Measurements from ENCODE around the gene TNFRSF8. TPM values are rescaled to one million over a fixed set of nuclear protein-coding genes. Genes with fewer than 3 reads are reported as not detected.

Gene TNFRSF8
- total and polyA plus RNA-seq, 9 of the 15 experiments (the other 6 are each of a cell fraction or from before 2014, with no cell fraction given), result 3.5 to 38.4 (median 17.1) TPM

DNA sequence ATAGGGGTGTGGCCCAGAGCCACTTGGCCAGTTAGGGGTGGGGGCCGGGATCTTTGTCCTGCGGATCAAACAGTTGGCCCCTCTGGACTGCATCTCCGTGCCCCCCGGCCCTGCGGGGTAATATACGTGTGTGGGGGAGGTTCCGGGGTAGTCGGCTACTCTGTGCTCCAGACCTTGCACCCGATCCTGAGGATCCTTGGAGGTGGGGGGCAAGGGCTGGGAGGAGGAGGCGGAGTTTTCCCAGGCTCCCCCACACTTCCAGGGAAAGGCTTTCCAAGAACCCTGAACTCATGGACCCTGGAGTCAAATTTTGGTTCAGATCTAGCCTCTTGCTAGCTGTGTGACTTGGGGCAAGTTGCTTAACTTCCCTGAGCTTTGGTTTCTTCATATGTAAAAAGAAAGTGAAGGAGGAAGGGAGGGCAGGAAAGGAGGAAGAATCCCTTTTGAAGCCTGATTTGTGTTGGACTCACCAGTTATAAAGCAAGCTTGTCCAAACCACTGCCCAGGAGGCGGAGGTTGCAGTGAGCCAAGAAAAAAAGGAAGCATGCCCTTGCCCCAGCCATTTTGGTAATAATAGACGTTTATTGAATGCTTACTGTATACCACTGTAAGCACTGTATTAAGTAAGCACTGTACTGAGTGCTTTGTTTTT lies 43.1 kb upstream of the TNFRSF8 start (continued):
- TF ChIP-seq ZNF184 (CRISPR knock-in tag; IDR thresholded peaks at IDR 0.05), result no peak
- TF ChIP-seq, protein P1, sequence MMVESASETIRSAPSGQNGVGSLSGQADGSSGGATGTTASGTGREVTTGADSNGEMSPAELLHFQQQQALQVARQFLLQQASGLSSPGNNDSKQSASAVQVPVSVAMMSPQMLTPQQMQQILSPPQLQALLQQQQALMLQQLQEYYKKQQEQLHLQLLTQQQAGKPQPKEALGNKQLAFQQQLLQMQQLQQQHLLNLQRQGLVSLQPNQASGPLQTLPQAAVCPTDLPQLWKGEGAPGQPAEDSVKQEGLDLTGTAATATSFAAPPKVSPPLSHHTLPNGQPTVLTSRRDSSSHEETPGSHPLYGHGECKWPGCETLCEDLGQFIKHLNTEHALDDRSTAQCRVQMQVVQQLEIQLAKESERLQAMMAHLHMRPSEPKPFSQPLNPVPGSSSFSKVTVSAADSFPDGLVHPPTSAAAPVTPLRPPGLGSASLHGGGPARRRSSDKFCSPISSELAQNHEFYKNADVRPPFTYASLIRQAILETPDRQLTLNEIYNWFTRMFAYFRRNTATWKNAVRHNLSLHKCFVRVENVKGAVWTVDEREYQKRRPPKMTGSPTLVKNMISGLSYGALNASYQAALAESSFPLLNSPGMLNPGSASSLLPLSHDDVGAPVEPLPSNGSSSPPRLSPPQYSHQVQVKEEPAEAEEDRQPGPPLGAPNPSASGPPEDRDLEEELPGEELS (CRISPR knock-in tag; IDR thresholded peaks at IDR 0.05; ENCODE audit: borderline replicate concordance), result no peak
- TF ChIP-seq PTBP1 (IDR thresholded peaks at IDR 0.05; ENCODE audit: low read depth, low read length), result no peak
- TF ChIP-seq PHF21A (IDR thresholded peaks at IDR 0.05; ENCODE audit: borderline replicate concordance, low read depth), result no peak
- TF ChIP-seq ZKSCAN8 (CRISPR knock-in tag; IDR thresholded peaks at IDR 0.05), result peak; percentile 98
- TF ChIP-seq ELF1 (tag; IDR thresholded peaks at IDR 0.05), result 0 out of 2 replicates have a peak, but pooled peaks have one; percentile 35
- TF ChIP-seq, protein P2, sequence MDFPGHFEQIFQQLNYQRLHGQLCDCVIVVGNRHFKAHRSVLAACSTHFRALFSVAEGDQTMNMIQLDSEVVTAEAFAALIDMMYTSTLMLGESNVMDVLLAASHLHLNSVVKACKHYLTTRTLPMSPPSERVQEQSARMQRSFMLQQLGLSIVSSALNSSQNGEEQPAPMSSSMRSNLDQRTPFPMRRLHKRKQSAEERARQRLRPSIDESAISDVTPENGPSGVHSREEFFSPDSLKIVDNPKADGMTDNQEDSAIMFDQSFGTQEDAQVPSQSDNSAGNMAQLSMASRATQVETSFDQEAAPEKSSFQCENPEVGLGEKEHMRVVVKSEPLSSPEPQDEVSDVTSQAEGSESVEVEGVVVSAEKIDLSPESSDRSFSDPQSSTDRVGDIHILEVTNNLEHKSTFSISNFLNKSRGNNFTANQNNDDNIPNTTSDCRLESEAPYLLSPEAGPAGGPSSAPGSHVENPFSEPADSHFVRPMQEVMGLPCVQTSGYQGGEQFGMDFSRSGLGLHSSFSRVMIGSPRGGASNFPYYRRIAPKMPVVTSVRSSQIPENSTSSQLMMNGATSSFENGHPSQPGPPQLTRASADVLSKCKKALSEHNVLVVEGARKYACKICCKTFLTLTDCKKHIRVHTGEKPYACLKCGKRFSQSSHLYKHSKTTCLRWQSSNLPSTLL (IDR thresholded peaks at IDR 0.05), result no peak
- TF ChIP-seq MAZ (CRISPR knock-in tag; conservative IDR thresholded peaks at IDR 0.05 in 1 of 2, IDR thresholded peaks at IDR 0.05 in 1 of 2), result 0 out of 4 replicates have a peak, but pooled peaks of 1 of the 2 experiments have one; percentile 38
- 0 out of 2 replicates have a peak, but pooled peaks have one; percentile 30 for TF ChIP-seq DMBX1 (CRISPR knock-in tag; IDR thresholded peaks at IDR 0.05; ENCODE audit: borderline replicate concordance)
- no peak for TF ChIP-seq NR2C2 (CRISPR knock-in tag; IDR thresholded peaks at IDR 0.05)
- TF ChIP-seq NR2C2 (tag; IDR thresholded peaks at IDR 0.05), result peak; percentile 86
- no peak for TF ChIP-seq GTF2F1 (IDR thresholded peaks at IDR 0.05; ENCODE audit: low read depth, low read length)
- peak; percentile 65; the same call in 1 of the 2 replicates for TF ChIP-seq HDAC8 (tag; IDR thresholded peaks at IDR 0.05)
- TF ChIP-seq SETDB1 (IDR thresholded peaks at IDR 0.05; ENCODE audit: low read length), result no peak
- TF ChIP-seq NBN (IDR thresholded peaks at IDR 0.05; ENCODE audit: low read depth), result 0 out of 2 replicates have a peak, but pooled peaks have one; percentile 23
- TF ChIP-seq, protein P3, sequence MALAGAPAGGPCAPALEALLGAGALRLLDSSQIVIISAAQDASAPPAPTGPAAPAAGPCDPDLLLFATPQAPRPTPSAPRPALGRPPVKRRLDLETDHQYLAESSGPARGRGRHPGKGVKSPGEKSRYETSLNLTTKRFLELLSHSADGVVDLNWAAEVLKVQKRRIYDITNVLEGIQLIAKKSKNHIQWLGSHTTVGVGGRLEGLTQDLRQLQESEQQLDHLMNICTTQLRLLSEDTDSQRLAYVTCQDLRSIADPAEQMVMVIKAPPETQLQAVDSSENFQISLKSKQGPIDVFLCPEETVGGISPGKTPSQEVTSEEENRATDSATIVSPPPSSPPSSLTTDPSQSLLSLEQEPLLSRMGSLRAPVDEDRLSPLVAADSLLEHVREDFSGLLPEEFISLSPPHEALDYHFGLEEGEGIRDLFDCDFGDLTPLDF (CRISPR knock-in tag; IDR thresholded peaks at IDR 0.05), result no peak
- TF ChIP-seq HOXB6 (CRISPR knock-in tag; IDR thresholded peaks at IDR 0.05; ENCODE audit: borderline replicate concordance), result no peak
- TF ChIP-seq RBBP5 (IDR thresholded peaks at IDR 0.05; ENCODE audit: borderline replicate concordance, insufficient read depth, low read length, poor library complexity, severe bottlenecking), result no peak
- 0 out of 2 replicates have a peak, but pooled peaks have one; percentile 9 for TF ChIP-seq RBM14 (IDR thresholded peaks at IDR 0.05; ENCODE audit: borderline replicate concordance, insufficient read depth, low read depth, low read length)
- TF ChIP-seq, protein P4, sequence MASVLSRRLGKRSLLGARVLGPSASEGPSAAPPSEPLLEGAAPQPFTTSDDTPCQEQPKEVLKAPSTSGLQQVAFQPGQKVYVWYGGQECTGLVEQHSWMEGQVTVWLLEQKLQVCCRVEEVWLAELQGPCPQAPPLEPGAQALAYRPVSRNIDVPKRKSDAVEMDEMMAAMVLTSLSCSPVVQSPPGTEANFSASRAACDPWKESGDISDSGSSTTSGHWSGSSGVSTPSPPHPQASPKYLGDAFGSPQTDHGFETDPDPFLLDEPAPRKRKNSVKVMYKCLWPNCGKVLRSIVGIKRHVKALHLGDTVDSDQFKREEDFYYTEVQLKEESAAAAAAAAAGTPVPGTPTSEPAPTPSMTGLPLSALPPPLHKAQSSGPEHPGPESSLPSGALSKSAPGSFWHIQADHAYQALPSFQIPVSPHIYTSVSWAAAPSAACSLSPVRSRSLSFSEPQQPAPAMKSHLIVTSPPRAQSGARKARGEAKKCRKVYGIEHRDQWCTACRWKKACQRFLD (CRISPR knock-in tag; IDR thresholded peaks at IDR 0.05), result 0 out of 2 replicates have a peak, but pooled peaks have one; percentile 19
- no peak for TF ChIP-seq KLF13 (tag; IDR thresholded peaks at IDR 0.05; ENCODE audit: borderline replicate concordance, low read depth)
